HG03432 (cell line): Measurements from ENCODE around the gene PLTP.
"Not testable (repeated sequence)": the region's sequence is repeated elsewhere in the genome, so short reads cannot be mapped to it uniquely, and the experiment has no call there.

ENCODE experiments used
- ATAC-seq: cut with Tn5 transposase; IDR thresholded peaks from one replicate; pipeline ENCODE4 v1.9.1; 2021; ENCODE audit warnings: mild to moderate bottlenecking, moderate library complexity; ENCODE audit not compliant: unreplicated experiment

The PLTP gene

DNA sequence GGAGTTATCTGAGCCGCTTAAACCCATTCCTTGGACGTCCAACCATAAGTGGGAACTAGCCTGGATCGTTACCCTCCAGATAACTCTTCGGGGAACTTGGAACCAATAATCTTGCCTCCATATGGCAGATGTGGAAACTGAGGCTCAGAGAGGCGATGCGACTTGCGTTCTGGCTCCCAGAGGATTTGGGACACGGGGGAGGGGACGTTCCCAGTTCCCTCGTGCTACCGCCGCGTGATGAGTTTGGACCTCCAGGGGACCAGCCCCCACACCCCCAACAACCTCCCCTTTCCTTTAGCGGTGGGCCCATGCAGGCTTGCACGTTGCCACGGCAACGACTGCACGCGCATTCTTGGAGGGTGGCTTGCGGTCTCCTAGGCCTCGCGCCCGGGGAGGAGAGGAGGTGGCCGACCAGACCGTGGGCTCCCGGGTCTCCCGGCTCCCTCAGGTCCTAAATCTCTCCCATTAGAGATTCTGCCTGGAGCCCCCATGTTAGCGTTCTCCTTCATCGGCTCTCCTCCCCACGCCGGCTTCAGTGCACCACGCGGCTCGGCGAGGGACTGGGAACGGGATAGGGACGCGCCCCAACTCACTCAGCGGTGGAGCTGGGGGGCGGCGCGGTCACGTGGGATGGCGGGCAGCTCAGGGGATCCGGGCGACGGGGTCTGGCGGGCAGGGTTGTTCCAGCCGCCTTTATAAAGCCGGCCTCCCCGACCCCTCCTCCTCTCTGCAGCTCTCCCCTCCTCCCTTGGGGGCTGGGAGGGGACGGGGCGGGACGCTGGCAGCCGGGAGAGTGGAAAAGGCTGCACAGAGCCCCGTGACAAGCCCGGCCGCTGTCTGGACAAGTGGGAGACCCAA is at the start of gene PLTP:
PLTP (minus strand) TSS at position 670 of the 858 bp plus-strand sequence. CDS start 703 bp downstream, outside the sequence.
- ATAC-seq, result no peak

- no peak for ATAC-seq
Observed at GRCh38 chr20:45959956-45960630, 48.1 kb upstream of the PLTP start.

DNA sequence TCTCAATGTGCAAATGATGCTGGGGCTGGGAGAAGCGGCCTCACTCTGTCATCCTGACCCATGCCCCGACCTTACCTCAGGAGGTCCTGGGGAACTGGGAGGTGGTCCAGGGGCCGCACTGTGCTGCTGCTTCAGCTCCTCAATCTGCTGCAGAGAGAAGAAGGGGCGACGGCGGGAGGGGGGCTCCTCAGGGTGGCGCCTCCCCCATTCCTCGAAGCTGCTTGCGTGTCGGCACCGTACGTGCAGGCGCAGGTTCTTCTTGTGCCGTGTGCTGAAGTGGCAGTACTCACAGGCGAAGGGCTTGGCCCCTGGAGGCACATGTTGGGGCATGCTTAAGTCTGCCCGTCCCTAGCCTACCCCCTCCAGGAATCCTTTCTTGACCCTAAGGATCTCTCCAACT is 47.2 kb upstream of the PLTP start:
- ATAC-seq, result no peak

- no peak for ATAC-seq
Observed at GRCh38 chr20:45958593-45958992, 46.6 kb upstream of the PLTP start.

DNA sequence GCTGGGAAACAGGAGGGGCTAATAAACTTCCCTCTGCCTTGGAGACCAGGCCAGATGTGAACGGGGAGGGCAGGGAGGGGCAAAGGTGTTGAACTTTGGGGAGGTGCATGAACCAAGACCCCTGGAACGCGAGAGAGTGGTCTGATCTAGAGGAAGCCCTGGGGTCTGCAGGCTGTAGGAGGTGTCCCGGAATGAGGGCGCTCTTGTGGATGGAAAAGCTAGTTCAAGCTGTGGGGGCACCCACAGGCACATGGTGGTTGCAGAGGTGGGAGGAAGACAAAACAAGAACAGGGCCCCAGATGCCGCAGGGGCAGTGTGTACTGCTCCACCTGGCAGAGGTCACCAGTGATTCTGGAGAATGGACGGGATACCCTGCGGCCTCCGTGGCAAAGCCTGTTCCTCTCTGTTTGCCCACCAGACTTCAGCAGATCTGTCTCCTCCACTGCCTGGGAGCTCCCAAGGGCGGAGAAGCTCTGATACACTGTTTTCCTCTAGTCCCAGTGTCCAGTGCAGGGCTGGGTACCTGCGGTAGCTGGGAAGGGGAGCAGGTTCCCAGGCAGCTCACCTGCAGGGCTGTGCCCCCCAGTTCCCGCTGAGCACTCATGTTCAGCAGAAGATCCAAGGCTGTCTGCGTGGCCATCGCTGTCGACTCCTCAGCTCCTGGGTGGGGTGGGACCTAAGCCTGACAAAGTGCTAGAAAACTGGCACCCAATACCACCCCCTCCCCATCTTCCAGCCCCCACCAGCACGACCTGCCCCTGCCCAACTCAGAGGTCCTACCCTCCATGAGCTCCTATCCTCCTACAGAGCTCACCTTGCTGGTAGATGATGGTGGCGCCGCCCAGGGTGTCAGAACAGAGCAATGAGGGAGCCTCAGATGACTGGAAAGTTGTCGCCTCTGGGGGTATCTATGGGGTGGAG is 45.3 kb upstream of the PLTP start:
- no peak for ATAC-seq

- ATAC-seq, result not testable (repeated sequence)
Observed at GRCh38 chr20:45956326-45956725, 44.4 kb upstream of the PLTP start.

GRCh38 chr20:45953672-45954071 is 41.7 kb upstream of the PLTP start:
- no peak for ATAC-seq

- ATAC-seq, result no peak
Observed at GRCh38 chr20:45952861-45953260, 40.9 kb upstream of the PLTP start.

GRCh38 chr20:45951925-45952834 is 40.2 kb upstream of the PLTP start:
- no peak for ATAC-seq

GRCh38 chr20:45950330-45950646 is 38.3 kb upstream of the PLTP start:
- ATAC-seq, result no peak

- ATAC-seq, result no peak
Observed at GRCh38 chr20:45949542-45950329, 37.8 kb upstream of the PLTP start.

DNA sequence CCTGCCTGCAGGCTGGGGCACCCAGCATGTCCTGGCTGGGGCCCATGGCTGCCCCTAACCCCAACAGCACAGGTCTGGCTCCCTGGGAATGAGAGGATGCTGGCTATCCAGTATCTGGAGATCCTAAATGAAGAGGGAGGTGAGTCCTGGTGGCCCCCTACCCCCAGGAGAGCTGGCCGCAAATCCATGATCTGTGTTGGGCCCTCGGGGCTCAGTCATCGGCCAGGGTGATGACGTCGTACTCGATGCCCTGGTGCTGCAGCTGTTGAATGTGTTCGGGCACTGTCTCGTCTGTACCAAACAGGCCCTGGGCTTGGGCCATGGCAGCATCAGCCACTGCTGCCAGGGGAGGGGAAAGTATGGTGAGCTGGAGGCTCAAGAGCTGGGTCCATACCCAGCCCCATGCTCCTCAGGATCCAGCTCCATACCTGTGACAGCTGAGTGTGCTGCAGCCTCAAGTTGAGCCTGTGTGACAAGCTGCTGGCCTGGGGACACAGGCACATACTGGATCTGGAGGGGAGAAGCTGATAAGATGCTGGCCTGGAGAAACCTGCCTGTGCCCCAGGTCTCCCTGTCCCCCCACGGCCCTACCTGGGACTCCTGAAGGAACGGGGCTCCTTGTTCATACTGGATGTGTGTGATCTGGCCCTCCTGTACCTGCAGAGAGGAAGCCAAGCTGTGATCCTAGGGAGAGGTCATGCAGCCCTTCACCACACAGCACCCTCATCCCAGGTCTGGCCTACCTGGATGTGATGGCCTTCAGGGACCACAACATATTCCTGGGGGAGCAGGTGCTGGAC is 37.0 kb upstream of the PLTP start:
- no peak for ATAC-seq

DNA sequence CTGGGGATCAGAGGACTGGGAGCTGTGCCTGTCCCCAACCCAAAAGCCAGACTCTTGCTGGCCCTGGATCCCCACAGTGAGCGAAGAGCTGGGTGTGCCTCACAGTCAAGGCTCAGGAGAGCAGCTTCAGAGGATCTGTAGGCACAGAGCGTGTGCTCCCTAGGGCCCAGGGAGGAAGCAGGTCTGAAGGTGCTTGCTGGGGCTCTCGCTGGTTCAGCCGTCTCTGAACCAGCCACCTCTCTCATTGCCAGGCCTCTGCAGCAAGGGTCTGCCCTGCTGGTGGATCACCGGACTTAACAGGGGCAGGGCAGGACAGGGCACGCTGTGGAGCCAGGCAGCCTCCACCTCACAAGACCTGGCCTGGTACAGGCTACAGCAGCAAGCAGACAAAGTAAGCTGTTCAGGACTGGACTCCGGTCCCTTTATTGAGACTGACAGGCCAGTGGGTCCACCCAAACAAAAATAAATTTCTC is 36.3 kb upstream of the PLTP start:
- ATAC-seq, result no peak

- ATAC-seq, result no peak
Observed at GRCh38 chr20:45947110-45947866, 35.3 kb upstream of the PLTP start.

DNA sequence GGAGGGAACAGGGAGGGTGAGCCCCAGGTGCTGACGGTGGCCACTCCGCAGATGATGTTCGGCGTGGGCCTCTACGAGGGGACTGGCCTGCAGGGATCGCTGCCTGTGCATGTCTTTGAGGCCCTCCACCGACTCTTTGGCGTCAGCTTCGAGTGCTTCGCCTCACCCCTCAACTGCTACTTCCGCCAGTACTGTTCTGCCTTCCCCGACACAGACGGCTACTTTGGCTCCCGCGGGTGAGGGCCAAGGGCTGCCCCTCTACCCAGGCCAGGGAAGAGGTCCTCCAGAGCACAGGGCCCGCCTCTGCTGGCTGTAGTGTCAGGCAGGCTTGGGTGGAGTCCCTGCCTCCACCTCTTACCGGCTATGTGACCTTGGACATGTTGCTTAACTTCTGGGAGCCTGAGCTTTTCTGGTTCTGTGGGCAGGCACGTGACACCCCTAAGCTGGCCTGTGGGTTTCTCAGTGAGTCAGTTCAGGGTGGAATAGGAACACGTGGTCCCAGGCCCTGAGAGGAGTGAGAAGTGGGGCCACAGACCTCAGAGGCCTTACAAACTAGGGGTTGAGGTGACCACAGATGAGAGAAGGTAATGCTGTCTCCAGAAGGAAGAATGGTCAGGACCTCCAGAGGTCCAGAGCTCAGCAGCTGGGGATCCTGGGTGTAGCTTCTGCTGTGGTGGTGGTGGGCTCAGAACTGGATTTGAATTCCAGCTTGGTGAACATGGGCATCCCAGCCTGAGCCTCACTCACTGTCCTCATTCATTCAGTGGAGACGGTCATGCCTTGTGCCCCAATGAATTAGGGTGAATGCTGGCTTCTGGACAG is 34.4 kb upstream of the PLTP start:
- no peak for ATAC-seq

DNA sequence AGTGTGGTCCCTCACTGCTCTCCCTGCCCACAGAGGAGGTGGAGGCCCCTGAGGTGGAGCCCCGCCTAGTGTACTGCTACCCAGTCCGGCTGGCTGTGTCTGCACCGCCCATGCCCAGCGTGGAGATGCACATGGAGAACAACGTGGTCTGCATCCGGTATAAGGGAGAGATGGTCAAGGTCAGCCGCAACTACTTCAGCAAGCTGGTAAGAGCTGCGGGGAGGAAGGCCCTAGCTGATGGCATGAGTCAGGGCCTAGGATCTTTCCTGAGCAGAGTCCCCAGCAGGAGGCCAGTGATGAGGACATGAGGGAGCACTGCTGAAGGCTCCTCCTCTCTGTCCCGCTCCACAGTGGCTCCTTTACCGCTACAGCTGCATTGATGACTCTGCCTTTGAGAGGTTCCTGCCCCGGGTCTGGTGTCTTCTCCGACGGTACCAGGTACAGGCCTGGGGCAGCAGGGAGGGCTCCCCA is 33.8 kb upstream of the PLTP start:
- no peak for ATAC-seq
